HFFc6 (cell line): ENCODE measurements around the gene STK10. TPM values are rescaled to one million over a fixed set of nuclear protein-coding genes. Genes with fewer than 3 reads are reported as not detected.

Experiments used
- DNase-seq: peaks from one replicate; pipeline ENCODE4 v3.0.0-alpha.2; 2018
- H3K27ac Mint-ChIP-seq: 2 replicates; pipeline ENCODE4 v1.8.0; 2020; ENCODE audit warnings: mild to moderate bottlenecking, mixed read lengths
- H3K27me3 Mint-ChIP-seq: 2 replicates; pipeline ENCODE4 v1.8.0; 2021; ENCODE audit warnings: mild to moderate bottlenecking, moderate library complexity, mixed read lengths; ENCODE audit not compliant: insufficient read depth
- H3K36me3 Mint-ChIP-seq: 2 replicates; pipeline ENCODE4 v1.8.0; 2021; ENCODE audit warnings: low read depth, mixed read lengths
- H3K4me1 Mint-ChIP-seq: 2 replicates; pipeline ENCODE4 v1.8.0; 2020; ENCODE audit warnings: low read depth, mixed read lengths
- H3K4me3 Mint-ChIP-seq: 2 replicates; pipeline ENCODE4 v1.8.0; 2020; ENCODE audit warnings: mild to moderate bottlenecking, moderate library complexity, mixed read lengths
- H3K9me3 Mint-ChIP-seq: 2 replicates; pipeline ENCODE4 v1.8.0; 2020; ENCODE audit warnings: mild to moderate bottlenecking, mixed read lengths
- total RNA-seq, 6 experiments: library from RNA; stranded (reverse); fragmentation: NEBNext Ultra II Directional; extraction: Animal tissue kit (Norgen Biotek cat#: 25700); gene quantifications; 2 replicates in 1 of 6; 3 replicates in 5 of 6; pipeline ENCODE4 v1.2.3, GENCODE V29; 2021
- TF ChIP-seq, protein P1 (sequence below): fragments of 200-600 bp; sonication (generic); IDR thresholded peaks from 2 replicates; pipeline ENCODE4 v1.5.0; 2021; ENCODE audit warnings: antibody characterized with exemption, mild to moderate bottlenecking

The STK10 gene
- total RNA-seq, 6 experiments from 2014 or later = 39.8 to 51.6 (median 47.5) TPM

- DNase-seq = no peak
- H3K4me1 Mint-ChIP-seq = peaks cover 7% of the 10 kb centered on the region; the same call in 1 of the 2 replicates
Measured at GRCh38 chr5:172054611-172055153, 133.3 kb downstream of the STK10 start.

DNA sequence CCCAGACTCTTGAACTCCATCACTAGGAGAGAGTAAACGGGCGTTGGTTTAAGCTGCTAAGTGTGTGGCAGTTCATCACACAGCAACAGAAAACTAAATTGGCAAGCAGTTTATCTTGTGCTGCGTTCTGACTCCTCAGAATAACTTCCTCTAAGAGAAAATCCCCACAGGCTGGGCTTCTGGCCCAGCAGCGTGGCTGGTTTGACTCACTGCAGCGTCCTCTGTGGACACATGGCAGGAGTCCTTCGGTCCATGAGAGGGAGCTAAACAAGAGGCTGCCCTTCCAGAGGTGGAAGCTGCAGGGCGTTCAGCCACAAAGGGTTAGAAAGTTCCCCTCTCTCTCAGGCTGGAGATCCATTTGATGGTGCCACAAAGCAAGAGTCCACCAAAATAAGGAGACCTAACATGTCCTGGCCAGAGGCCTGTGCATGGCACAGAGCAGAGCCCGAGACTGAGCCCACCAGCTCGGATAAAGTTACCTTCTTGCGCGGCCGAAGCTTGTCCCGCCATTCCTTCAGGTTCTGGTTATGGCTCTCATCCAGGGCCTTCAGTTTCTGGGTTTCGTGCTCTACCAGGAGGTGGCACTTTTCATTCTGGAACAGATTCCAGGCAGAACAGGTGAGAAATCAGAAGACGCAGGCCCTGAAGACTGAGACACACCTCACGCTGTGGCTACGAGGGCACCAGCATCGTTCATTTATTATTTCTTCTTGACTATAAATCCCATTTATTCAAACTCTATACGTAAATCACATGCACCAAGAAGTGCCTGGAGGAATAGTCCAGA lies 135.4 kb downstream of the STK10 start:
- H3K4me1 Mint-ChIP-seq = peaks cover 21% of the 10 kb centered on the region
- H3K27ac Mint-ChIP-seq = no peak overlapping the region
- TF ChIP-seq, protein P1, sequence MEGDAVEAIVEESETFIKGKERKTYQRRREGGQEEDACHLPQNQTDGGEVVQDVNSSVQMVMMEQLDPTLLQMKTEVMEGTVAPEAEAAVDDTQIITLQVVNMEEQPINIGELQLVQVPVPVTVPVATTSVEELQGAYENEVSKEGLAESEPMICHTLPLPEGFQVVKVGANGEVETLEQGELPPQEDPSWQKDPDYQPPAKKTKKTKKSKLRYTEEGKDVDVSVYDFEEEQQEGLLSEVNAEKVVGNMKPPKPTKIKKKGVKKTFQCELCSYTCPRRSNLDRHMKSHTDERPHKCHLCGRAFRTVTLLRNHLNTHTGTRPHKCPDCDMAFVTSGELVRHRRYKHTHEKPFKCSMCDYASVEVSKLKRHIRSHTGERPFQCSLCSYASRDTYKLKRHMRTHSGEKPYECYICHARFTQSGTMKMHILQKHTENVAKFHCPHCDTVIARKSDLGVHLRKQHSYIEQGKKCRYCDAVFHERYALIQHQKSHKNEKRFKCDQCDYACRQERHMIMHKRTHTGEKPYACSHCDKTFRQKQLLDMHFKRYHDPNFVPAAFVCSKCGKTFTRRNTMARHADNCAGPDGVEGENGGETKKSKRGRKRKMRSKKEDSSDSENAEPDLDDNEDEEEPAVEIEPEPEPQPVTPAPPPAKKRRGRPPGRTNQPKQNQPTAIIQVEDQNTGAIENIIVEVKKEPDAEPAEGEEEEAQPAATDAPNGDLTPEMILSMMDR = peak; percentile 22; the same call in 1 of the 2 replicates
- H3K36me3 Mint-ChIP-seq = peaks cover 20% of the 10 kb centered on the region
- H3K27me3 Mint-ChIP-seq = peaks cover 8% of the 10 kb centered on the region; the same call in 1 of the 2 replicates
- no peaks in the 10 kb centered on the region for H3K9me3 Mint-ChIP-seq
- H3K4me3 Mint-ChIP-seq = no peak overlapping the region
- DNase-seq = peak; percentile 33

More at GRCh38 chr5:172054611-172055153, 133.3 kb downstream of the STK10 start:
- TF ChIP-seq, protein P1 = no peak
- Mint-ChIP-seq H3K36me3 (peaks cover 9% of the 10 kb centered on the region), H3K9me3 (no peaks in the 10 kb centered on the region), H3K27me3 (peaks cover 6% of the 10 kb centered on the region; the same call in 1 of the 2 replicates), H3K4me3 (no peak overlapping the region), H3K27ac (no peak overlapping the region)

DNA sequence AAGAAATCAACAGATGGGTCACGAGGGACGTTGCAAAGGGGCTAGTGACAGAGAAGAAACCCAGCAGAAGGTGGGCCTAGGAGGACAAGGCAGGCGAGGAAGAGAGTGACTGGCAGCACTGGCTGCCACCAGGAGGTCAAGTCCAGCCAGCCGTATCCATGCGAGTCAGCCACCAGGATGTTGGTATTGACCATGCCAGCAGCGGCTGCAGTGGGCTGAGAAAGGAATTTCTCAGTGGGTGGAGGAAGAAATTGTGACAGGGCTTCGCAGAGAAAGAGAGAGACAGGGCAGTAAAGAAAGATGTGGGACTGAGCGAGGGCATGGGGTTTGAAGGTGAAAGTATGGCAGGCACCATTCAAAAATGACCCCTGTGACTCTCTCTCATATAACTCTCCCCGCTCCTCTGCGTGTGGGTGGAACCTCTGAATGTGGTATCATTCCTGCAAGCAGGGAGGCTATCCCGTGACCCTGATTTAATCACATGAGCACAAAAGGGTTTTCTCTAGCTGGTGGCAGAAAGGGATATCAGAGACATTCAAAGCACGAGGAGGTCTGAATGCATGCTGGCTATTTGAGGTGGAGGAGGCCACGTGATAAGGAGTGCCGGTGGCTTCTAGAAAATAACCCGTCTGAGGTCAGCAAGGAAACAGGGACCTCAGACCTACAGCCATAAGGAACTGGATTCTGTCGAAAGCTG lies 136.2 kb downstream of the STK10 start:
- TF ChIP-seq, protein P1 = no peak
- Mint-ChIP-seq H3K4me1 (peaks cover 21% of the 10 kb centered on the region), H3K4me3 (no peak overlapping the region), H3K27me3 (peaks cover 5% of the 10 kb centered on the region; the same call in 1 of the 2 replicates), H3K27ac (peak overlapping the region; percentile 43; the same call in 1 of the 2 replicates), H3K36me3 (peaks cover 20% of the 10 kb centered on the region), H3K9me3 (no peaks in the 10 kb centered on the region)
- DNase-seq = no peak

GRCh38 chr5:172050080-172050479 lies 137.9 kb downstream of the STK10 start:
- Mint-ChIP-seq H3K27ac (no peak overlapping the region), H3K9me3 (no peaks in the 10 kb centered on the region), H3K4me3 (no peak overlapping the region), H3K4me1 (peaks cover 21% of the 10 kb centered on the region), H3K36me3 (peaks cover 16% of the 10 kb centered on the region), H3K27me3 (peaks cover 6% of the 10 kb centered on the region)
- TF ChIP-seq, protein P1 = no peak
- DNase-seq = no peak

DNA sequence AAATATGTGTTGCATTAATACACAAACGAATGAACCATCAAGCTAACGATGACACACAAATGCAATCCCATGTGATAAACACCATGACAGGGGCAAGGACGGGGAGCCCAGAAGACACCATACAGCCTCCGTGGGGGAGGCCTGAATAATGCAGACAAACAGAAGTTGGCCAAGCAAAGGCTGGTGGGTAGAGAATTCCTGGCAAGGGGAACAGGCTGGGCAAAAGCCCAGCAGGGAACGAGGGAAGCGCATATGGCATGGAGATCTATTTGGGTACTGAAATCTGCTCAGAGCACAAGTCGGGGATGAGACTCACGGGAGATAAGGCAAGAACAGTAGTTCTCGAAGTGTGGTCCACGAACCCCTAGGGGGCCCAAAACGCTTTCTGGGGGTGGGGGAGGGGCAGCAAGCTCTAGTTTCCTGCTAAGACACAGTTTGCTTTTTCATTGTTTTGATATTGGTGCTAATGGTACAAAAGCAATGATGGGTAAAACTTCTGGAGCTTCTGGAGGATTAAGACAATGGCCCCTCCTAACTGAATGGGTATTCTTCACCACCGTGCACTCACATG lies 138.7 kb downstream of the STK10 start:
- Mint-ChIP-seq H3K27ac (no peak overlapping the region), H3K4me1 (peaks cover 21% of the 10 kb centered on the region), H3K4me3 (no peak overlapping the region), H3K36me3 (peaks cover 19% of the 10 kb centered on the region), H3K9me3 (no peaks in the 10 kb centered on the region), H3K27me3 (peaks cover 7% of the 10 kb centered on the region)
- no peak for DNase-seq
- TF ChIP-seq, protein P1 = 0 out of 2 replicates have a peak, but pooled peaks have one; percentile 18
